SK-N-SH treated with all-trans-retinoic acid at 6 μM for 48 hours (cell line): ENCODE measurements around the gene IL17RC.
"Not testable (repeated sequence)": the region's sequence is repeated elsewhere in the genome, so short reads cannot be mapped to it uniquely, and the experiment has no call there.

ENCODE experiments used
- ATAC-seq: fragments of 200-7000 bp; cut with Tn5 transposase; 3 replicates; pipeline ENCODE4 v1.9.1; 2020; ENCODE audit warnings: mild to moderate bottlenecking, moderate library complexity
- ARNTL ChIP-seq: fragments of 450-650 bp; formaldehyde crosslinking; IDR thresholded peaks from 2 replicates; pipeline ENCODE4 v1.5.0; 2020; ENCODE audit warnings: low read depth, mild to moderate bottlenecking, moderate library complexity, borderline replicate concordance
- BACH2 ChIP-seq: fragments of 250-450 bp; sonication (Bioruptor Pico); IDR thresholded peaks from 2 replicates; pipeline ENCODE4 v1.9.0; 2021; ENCODE audit warnings: mild to moderate bottlenecking, borderline replicate concordance
- CREB5 ChIP-seq: fragments of 250-450 bp; sonication (Bioruptor Pico); IDR thresholded peaks from 2 replicates; pipeline ENCODE4 v1.5.1; 2020; ENCODE audit warnings: low read depth, mild to moderate bottlenecking, moderate library complexity
- CSRNP3 ChIP-seq: fragments of 250-450 bp; sonication (Bioruptor Pico); IDR thresholded peaks from 2 replicates; pipeline ENCODE4 v1.5.1; 2021; ENCODE audit warnings: mild to moderate bottlenecking, moderate library complexity
- ESRRG ChIP-seq: fragments of 250-450 bp; sonication (Bioruptor Pico); IDR thresholded peaks from 2 replicates; pipeline ENCODE4 v1.6.1; 2021; ENCODE audit warnings: mild to moderate bottlenecking
- ISL1 ChIP-seq: fragments of 250-450 bp; sonication (Bioruptor Pico); IDR thresholded peaks from 2 replicates; pipeline ENCODE4 v2.1.2; 2022; ENCODE audit warnings: mild to moderate bottlenecking, moderate library complexity
- PPARA ChIP-seq: fragments of 250-450 bp; sonication (Bioruptor Pico); IDR thresholded peaks from 2 replicates; pipeline ENCODE4 v1.5.0; 2020; ENCODE audit warnings: mild to moderate bottlenecking, borderline replicate concordance
- RARB ChIP-seq: fragments of 250-450 bp; sonication (Bioruptor Pico); IDR thresholded peaks from 2 replicates; pipeline ENCODE4 v1.8.0; 2021; ENCODE audit warnings: mild to moderate bottlenecking, moderate library complexity
- TCF4 ChIP-seq: fragments of 250-450 bp; sonication (Bioruptor Pico); IDR thresholded peaks from 2 replicates; pipeline ENCODE4 v1.8.0; 2021; ENCODE audit warnings: mild to moderate bottlenecking, moderate library complexity, borderline replicate concordance
- TSHZ2 ChIP-seq: fragments of 250-450 bp; sonication (Bioruptor Pico); IDR thresholded peaks from 2 replicates; pipeline ENCODE4 v1.5.0; 2020; ENCODE audit warnings: mild to moderate bottlenecking, moderate library complexity
- ZC3H10 ChIP-seq: fragments of 250-450 bp; sonication (Bioruptor Pico); IDR thresholded peaks from 2 replicates; pipeline ENCODE4 v1.5.1; 2021; ENCODE audit warnings: mild to moderate bottlenecking, moderate library complexity
- ZFP3 ChIP-seq: fragments of 250-450 bp; sonication (Bioruptor Pico); IDR thresholded peaks from 2 replicates; pipeline ENCODE4 v1.5.0; 2020; ENCODE audit warnings: mild to moderate bottlenecking, moderate library complexity
- ZFP30 ChIP-seq: fragments of 450-650 bp; formaldehyde crosslinking; IDR thresholded peaks from 2 replicates; pipeline ENCODE4 v1.5.0; 2022; ENCODE audit warnings: mild to moderate bottlenecking, moderate library complexity
- ZNF565 ChIP-seq: fragments of 450-650 bp; formaldehyde crosslinking; conservative IDR thresholded peaks from 2 replicates; pipeline ENCODE4 v1.5.0; 2020; ENCODE audit warnings: low read depth, mild to moderate bottlenecking, moderate library complexity
- ZNF70 ChIP-seq: fragments of 450-650 bp; formaldehyde crosslinking; IDR thresholded peaks from 2 replicates; pipeline ENCODE4 v1.5.0; 2020; ENCODE audit warnings: mild to moderate bottlenecking, moderate library complexity
- ZNF8 ChIP-seq: fragments of 450-650 bp; formaldehyde crosslinking; IDR thresholded peaks from 2 replicates; pipeline ENCODE4 v1.5.0; 2020; ENCODE audit warnings: mild to moderate bottlenecking, moderate library complexity

Gene IL17RC

GRCh38 chr3:9890249-9891071 is 26.4 kb upstream of the IL17RC start, which contains the start of gene JAGN1 (continued):
- no peak for TF ChIP-seq ZNF8

GRCh38 chr3:9891072-9891622 is 25.8 kb upstream of the IL17RC start:
- no peak; the same call in 2 of the 3 replicates for ATAC-seq
- TF ChIP-seq ZC3H10 (CRISPR knock-in tag): no peak
- no peak for TF ChIP-seq ESRRG (CRISPR knock-in tag)
- TF ChIP-seq ZFP3 (CRISPR knock-in tag): no peak
- TF ChIP-seq ZNF8: no peak
- TF ChIP-seq RARB (CRISPR knock-in tag): no peak
- no peak for TF ChIP-seq TSHZ2 (CRISPR knock-in tag)
- TF ChIP-seq ISL1 (CRISPR knock-in tag): no peak

- TF ChIP-seq ZNF565 (CRISPR knock-in tag): no peak
- no peak for TF ChIP-seq CREB5 (CRISPR knock-in tag)
- TF ChIP-seq BACH2 (CRISPR knock-in tag): no peak
- TF ChIP-seq TCF4 (CRISPR knock-in tag): no peak
- TF ChIP-seq CSRNP3 (CRISPR knock-in tag): no peak
- TF ChIP-seq ZNF70 (CRISPR knock-in tag): no peak
- TF ChIP-seq ARNTL (CRISPR knock-in tag): no peak
- TF ChIP-seq ZC3H10 (CRISPR knock-in tag): no peak
- no peak for TF ChIP-seq RARB (CRISPR knock-in tag)
- no peak for TF ChIP-seq PPARA
- TF ChIP-seq ZNF8: no peak
- no peak for TF ChIP-seq ZFP3 (CRISPR knock-in tag)
- TF ChIP-seq ESRRG (CRISPR knock-in tag): no peak
- TF ChIP-seq ISL1 (CRISPR knock-in tag): no peak
- TF ChIP-seq ZFP30: no peak
- ATAC-seq: no peak
These were observed 23.2 kb upstream of the IL17RC start for GRCh38 chr3:9893739-9894138.

- ATAC-seq: not testable (repeated sequence)
These were observed 21.2 kb upstream of the IL17RC start for GRCh38 chr3:9895715-9896114.

- not testable (repeated sequence) for ATAC-seq
These were observed 20.0 kb upstream of the IL17RC start for GRCh38 chr3:9896755-9897407.
